Spleen (tissue), 7 donors: ENCODE results near the gene CD200.

ENCODE experiments used
- CTCF ChIP-seq, 11 experiments: fragments of 200-600 bp in 7 of 11; fragments of 450-650 bp in 4 of 11; sonication (generic) in 4 of 11; IDR thresholded peaks in 8 of 11; conservative IDR thresholded peaks in 3 of 11; 1 replicate in 7 of 11; 2 replicates in 4 of 11; pipeline versions ENCODE4 v1.4.0 to v1.8.0; 2016 to 2021; ENCODE audit warnings: antibody characterized with exemption in 11 of 11, inconsistent platforms in 4 of 11, mild to moderate bottlenecking in 1 of 11
- POLR2A ChIP-seq, 3 donors: fragments of 450-650 bp; IDR thresholded peaks; one replicate each; pipeline ENCODE4 v1.5.1; 2017; ENCODE audit warnings: antibody characterized with exemption in 3 of 3, mild to moderate bottlenecking in 1 of 3
- POLR2AphosphoS5 ChIP-seq, 3 donors: sonication (generic); formaldehyde crosslinking; IDR thresholded peaks; one replicate each; pipeline ENCODE4 v1.5.1; 2017; ENCODE audit warnings: antibody characterized with exemption in 3 of 3
- donor health status: DM: no; HTN: no; CAD: no; lungs with moderate emphysema.
- donor health status: DM: no; HTN: no; CAD: no.
- donor health status: DM: no; HTN: no; CAD: no.

- TF ChIP-seq CTCF (IDR thresholded peaks at IDR 0.05 in 8 of 11, conservative IDR thresholded peaks at IDR 0.05 in 3 of 11): no peak
- TF ChIP-seq POLR2A (IDR thresholded peaks at IDR 0.05): no peak
- TF ChIP-seq POLR2AphosphoS5 (IDR thresholded peaks at IDR 0.05): no peak
Measured at GRCh38 chr3:112372396-112372795, 39.4 kb downstream of the CD200 start.
